SK-N-SH treated with all-trans-retinoic acid at 6 μM for 48 hours (cell line): ENCODE data around the gene REXO2.

Source experiments
- ATAC-seq: fragments of 200-7000 bp; cut with Tn5 transposase; 3 replicates; pipeline ENCODE4 v1.9.1; 2020; ENCODE audit warnings: mild to moderate bottlenecking, moderate library complexity
- ARNTL ChIP-seq: fragments of 450-650 bp; formaldehyde crosslinking; IDR thresholded peaks from 2 replicates; pipeline ENCODE4 v1.5.0; 2020; ENCODE audit warnings: low read depth, mild to moderate bottlenecking, moderate library complexity, borderline replicate concordance
- BACH2 ChIP-seq: fragments of 250-450 bp; sonication (Bioruptor Pico); IDR thresholded peaks from 2 replicates; pipeline ENCODE4 v1.9.0; 2021; ENCODE audit warnings: mild to moderate bottlenecking, borderline replicate concordance
- CSDC2 ChIP-seq: fragments of 250-450 bp; sonication (Bioruptor Pico); IDR thresholded peaks from 2 replicates; pipeline ENCODE4 v1.5.0; 2020; ENCODE audit warnings: mild to moderate bottlenecking, moderate library complexity
- ESRRG ChIP-seq: fragments of 250-450 bp; sonication (Bioruptor Pico); IDR thresholded peaks from 2 replicates; pipeline ENCODE4 v1.6.1; 2021; ENCODE audit warnings: mild to moderate bottlenecking
- ISL1 ChIP-seq: fragments of 250-450 bp; sonication (Bioruptor Pico); IDR thresholded peaks from 2 replicates; pipeline ENCODE4 v2.1.2; 2022; ENCODE audit warnings: mild to moderate bottlenecking, moderate library complexity
- OSR1 ChIP-seq: fragments of 250-450 bp; sonication (Bioruptor Pico); IDR thresholded peaks from 2 replicates; pipeline ENCODE4 v1.8.0; 2022; ENCODE audit warnings: moderate library complexity, mild to moderate bottlenecking, inconsistent platforms
- PATZ1 ChIP-seq: fragments of 250-450 bp; sonication (Bioruptor Pico); IDR thresholded peaks from 2 replicates; pipeline ENCODE4 v1.8.0; 2020; ENCODE audit warnings: mild to moderate bottlenecking, moderate library complexity, borderline replicate concordance
- POU6F1 ChIP-seq: fragments of 250-450 bp; sonication (Bioruptor Pico); IDR thresholded peaks from 2 replicates; pipeline ENCODE4 v1.8.0; 2021; ENCODE audit warnings: low read depth, mild to moderate bottlenecking, moderate library complexity, borderline replicate concordance
- PPARA ChIP-seq: fragments of 250-450 bp; sonication (Bioruptor Pico); IDR thresholded peaks from 2 replicates; pipeline ENCODE4 v1.5.0; 2020; ENCODE audit warnings: mild to moderate bottlenecking, borderline replicate concordance
- SNAI2 ChIP-seq: fragments of 250-450 bp; sonication (Bioruptor Pico); IDR thresholded peaks from 2 replicates; pipeline ENCODE4 v1.5.0; 2020; ENCODE audit warnings: mild to moderate bottlenecking, moderate library complexity
- TCF4 ChIP-seq: fragments of 250-450 bp; sonication (Bioruptor Pico); IDR thresholded peaks from 2 replicates; pipeline ENCODE4 v1.8.0; 2021; ENCODE audit warnings: mild to moderate bottlenecking, moderate library complexity, borderline replicate concordance
- TOX ChIP-seq: fragments of 250-450 bp; sonication (Bioruptor Pico); IDR thresholded peaks from 2 replicates; pipeline ENCODE4 v1.8.0; 2021; ENCODE audit warnings: mild to moderate bottlenecking, moderate library complexity, borderline replicate concordance
- TSHZ2 ChIP-seq: fragments of 250-450 bp; sonication (Bioruptor Pico); IDR thresholded peaks from 2 replicates; pipeline ENCODE4 v1.5.0; 2020; ENCODE audit warnings: mild to moderate bottlenecking, moderate library complexity
- ZC3H10 ChIP-seq: fragments of 250-450 bp; sonication (Bioruptor Pico); IDR thresholded peaks from 2 replicates; pipeline ENCODE4 v1.5.1; 2021; ENCODE audit warnings: mild to moderate bottlenecking, moderate library complexity
- ZFP3 ChIP-seq: fragments of 250-450 bp; sonication (Bioruptor Pico); IDR thresholded peaks from 2 replicates; pipeline ENCODE4 v1.5.0; 2020; ENCODE audit warnings: mild to moderate bottlenecking, moderate library complexity
- ZFP30 ChIP-seq: fragments of 450-650 bp; formaldehyde crosslinking; IDR thresholded peaks from 2 replicates; pipeline ENCODE4 v1.5.0; 2022; ENCODE audit warnings: mild to moderate bottlenecking, moderate library complexity
- ZNF565 ChIP-seq: fragments of 450-650 bp; formaldehyde crosslinking; conservative IDR thresholded peaks from 2 replicates; pipeline ENCODE4 v1.5.0; 2020; ENCODE audit warnings: low read depth, mild to moderate bottlenecking, moderate library complexity
- ZNF70 ChIP-seq: fragments of 450-650 bp; formaldehyde crosslinking; IDR thresholded peaks from 2 replicates; pipeline ENCODE4 v1.5.0; 2020; ENCODE audit warnings: mild to moderate bottlenecking, moderate library complexity

Gene REXO2

GRCh38 chr11:114395736-114396135, 43.5 kb upstream of the REXO2 start:
- ATAC-seq = no peak
- TF ChIP-seq POU6F1 (CRISPR knock-in tag) (no peak), ZNF565 (CRISPR knock-in tag) (no peak), TOX (CRISPR knock-in tag) (no peak), SNAI2 (CRISPR knock-in tag) (no peak), TSHZ2 (CRISPR knock-in tag) (no peak), ISL1 (no peak), PPARA (CRISPR knock-in tag) (no peak), ESRRG (CRISPR knock-in tag) (no peak), ARNTL (CRISPR knock-in tag) (no peak), TCF4 (CRISPR knock-in tag) (no peak)

- no peak for ATAC-seq
Observed at GRCh38 chr11:114396916-114397315, 42.4 kb upstream of the REXO2 start.

GRCh38 chr11:114397349-114397982, 41.8 kb upstream of the REXO2 start:
- ATAC-seq = no peak
- TF ChIP-seq TSHZ2 (CRISPR knock-in tag) (no peak), ZNF70 (CRISPR knock-in tag) (no peak), PATZ1 (CRISPR knock-in tag) (no peak), ZFP30 (no peak), OSR1 (CRISPR knock-in tag) (no peak), POU6F1 (CRISPR knock-in tag) (no peak), ESRRG (CRISPR knock-in tag) (no peak), ZNF565 (CRISPR knock-in tag) (no peak), ISL1 (no peak), ZFP3 (CRISPR knock-in tag) (no peak), ZC3H10 (CRISPR knock-in tag) (no peak), CSDC2 (CRISPR knock-in tag) (no peak), TCF4 (CRISPR knock-in tag) (no peak), PPARA (CRISPR knock-in tag) (no peak), BACH2 (CRISPR knock-in tag) (no peak), TOX (CRISPR knock-in tag) (no peak)

More at GRCh38 chr11:114396916-114397315, 42.4 kb upstream of the REXO2 start:
- no peak for TF ChIP-seq SNAI2 (CRISPR knock-in tag)
